Kidney (tissue), 14 donors: Measurements from ENCODE around the gene USP22. TPM values are rescaled to one million over a fixed set of nuclear protein-coding genes. Genes with fewer than 3 reads are reported as not detected.

ENCODE experiments used
- DNase-seq, 5 donors: peaks; one replicate each; pipeline ENCODE4 v3.0.0-alpha.2; 2013 to 2020
- FAIRE-seq: peaks from 2 replicates; lab custom pipeline; 2012; peaks lifted over from hg19 to GRCh38; lab: Jason Lieb, UNC
- H3K27ac ChIP-seq, 2 donors: one replicate each; pipeline ENCODE4 v1.7.0; 2013; ENCODE audit warnings: low read depth in 2 of 2, low read length in 2 of 2, inconsistent platforms in 1 of 2
- H3K27me3 ChIP-seq: one replicate; pipeline ENCODE4 v1.7.1; 2013; ENCODE audit warnings: low read length, inconsistent platforms; ENCODE audit not compliant: control insufficient read depth, insufficient read depth
- H3K36me3 ChIP-seq, 3 donors: one replicate each; pipeline versions ENCODE4 v1.7.0 to v1.7.1; 2013; ENCODE audit warnings: low read length in 3 of 3, control low read depth in 1 of 3, inconsistent platforms in 1 of 3; ENCODE audit not compliant: insufficient read depth in 3 of 3, control insufficient read depth in 2 of 3
- H3K4me1 ChIP-seq, 3 donors: one replicate each; pipeline versions ENCODE4 v1.7.0 to v1.7.1; 2013; ENCODE audit warnings: low read length in 3 of 3, inconsistent platforms in 1 of 3, low read depth in 1 of 3; ENCODE audit not compliant: control insufficient read depth in 2 of 3, insufficient read depth in 2 of 3
- H3K4me3 ChIP-seq, 3 donors: one replicate each; pipeline versions ENCODE4 v1.7.0 to v1.8.1; 2013; ENCODE audit warnings: low read length in 3 of 3, control low read depth in 1 of 3, inconsistent platforms in 1 of 3
- H3K9ac ChIP-seq, 3 donors: one replicate each; pipeline versions ENCODE4 v1.7.0 to v1.7.1; 2013; ENCODE audit warnings: low read length in 3 of 3, control low read depth in 1 of 3, inconsistent platforms in 1 of 3
- H3K9me3 ChIP-seq, 3 donors: one replicate each; pipeline versions ENCODE4 v1.7.0 to v1.7.1; 2013; ENCODE audit warnings: low read length in 3 of 3, control low read depth in 1 of 3, inconsistent platforms in 1 of 3; ENCODE audit not compliant: control insufficient read depth in 2 of 3, insufficient read depth in 1 of 3
- intact Hi-C: fragments of 100-400 bp; cut with DNase I; formaldehyde crosslinking; loops from one replicate; pipeline ENCODE4 v1.11.1; 2022
- polyA plus RNA-seq: library from polyadenylated mRNA; stranded (reverse); fragments of 350-450 nt; fragmentation: Illumina TruSeq; extraction: RNeasy Lipid Tissue Mini Kit (QIAGEN cat#74804); gene quantifications from one replicate; pipeline ENCODE4 v1.2.3, GENCODE V29; 2014; ENCODE audit warnings: low read depth, low replicate concordance; ENCODE audit not compliant: insufficient read depth
- total RNA-seq: library from RNA; stranded (reverse); fragmentation: NEBNext Ultra II Directional; extraction: Animal tissue kit (Norgen Biotek cat#: 25700); gene quantifications from one replicate; pipeline ENCODE4 v1.2.1, GENCODE V29; 2021
- TF ChIP-seq, protein P1 (sequence below): IDR thresholded peaks from 3 replicates; pipeline ENCODE4 v1.5.1; 2012; ENCODE audit warnings: mild to moderate bottlenecking, moderate library complexity, borderline replicate concordance; ENCODE audit not compliant: insufficient read depth; ENCODE audit errors: extremely low read depth
- donor health status: control.
- donor health status: control.
- donor health status: control.
- donor health status: control.
- donor health status: control.
- donor health status: DM: yes; HTN: yes; CAD: no.
- donor health status: Normal renal cell carcinoma (clear cell type).

The USP22 gene
- total and polyA plus RNA-seq, 2 donors from 2014 or later, result 47.8 to 176 TPM

DNA sequence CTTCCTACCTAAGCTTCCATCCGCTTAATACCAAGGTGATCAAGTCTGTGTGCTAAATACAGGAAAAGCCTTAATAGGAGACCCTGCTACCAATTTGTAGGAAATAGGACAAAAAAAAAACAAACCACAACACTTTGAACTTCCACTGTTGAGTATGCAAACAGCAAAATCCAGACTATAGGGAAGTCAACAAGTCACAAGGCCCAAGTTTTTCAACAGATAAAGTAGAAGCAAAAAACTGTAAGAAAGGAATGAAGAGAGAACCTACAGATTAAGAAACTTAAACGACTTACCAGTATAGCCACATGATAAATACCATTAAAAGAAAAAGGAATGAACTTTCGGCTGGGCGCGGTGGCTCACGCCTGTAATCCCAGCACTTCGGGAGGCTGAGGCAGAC, 7.4 kb downstream of the USP22 start:
- no peak overlapping the region for H3K27ac ChIP-seq
- TF ChIP-seq, protein P1, sequence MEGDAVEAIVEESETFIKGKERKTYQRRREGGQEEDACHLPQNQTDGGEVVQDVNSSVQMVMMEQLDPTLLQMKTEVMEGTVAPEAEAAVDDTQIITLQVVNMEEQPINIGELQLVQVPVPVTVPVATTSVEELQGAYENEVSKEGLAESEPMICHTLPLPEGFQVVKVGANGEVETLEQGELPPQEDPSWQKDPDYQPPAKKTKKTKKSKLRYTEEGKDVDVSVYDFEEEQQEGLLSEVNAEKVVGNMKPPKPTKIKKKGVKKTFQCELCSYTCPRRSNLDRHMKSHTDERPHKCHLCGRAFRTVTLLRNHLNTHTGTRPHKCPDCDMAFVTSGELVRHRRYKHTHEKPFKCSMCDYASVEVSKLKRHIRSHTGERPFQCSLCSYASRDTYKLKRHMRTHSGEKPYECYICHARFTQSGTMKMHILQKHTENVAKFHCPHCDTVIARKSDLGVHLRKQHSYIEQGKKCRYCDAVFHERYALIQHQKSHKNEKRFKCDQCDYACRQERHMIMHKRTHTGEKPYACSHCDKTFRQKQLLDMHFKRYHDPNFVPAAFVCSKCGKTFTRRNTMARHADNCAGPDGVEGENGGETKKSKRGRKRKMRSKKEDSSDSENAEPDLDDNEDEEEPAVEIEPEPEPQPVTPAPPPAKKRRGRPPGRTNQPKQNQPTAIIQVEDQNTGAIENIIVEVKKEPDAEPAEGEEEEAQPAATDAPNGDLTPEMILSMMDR, result no peak
- intact Hi-C loops, result no loop called here
- no peak overlapping the region for H3K9ac ChIP-seq
- DNase-seq, result no peak
- no peaks in the 10 kb centered on the region for H3K27me3 ChIP-seq
- H3K4me1 ChIP-seq, result peaks cover 4 to 36% (median 11%) of the 10 kb centered on the region in 3 donors
- H3K4me3 ChIP-seq, result no peak overlapping the region
- H3K9me3 ChIP-seq, result no peaks in the 10 kb centered on the region
- FAIRE-seq, result no peak
- H3K36me3 ChIP-seq, result peaks cover 0 to 8% (median 3%) of the 10 kb centered on the region in 3 donors

DNA sequence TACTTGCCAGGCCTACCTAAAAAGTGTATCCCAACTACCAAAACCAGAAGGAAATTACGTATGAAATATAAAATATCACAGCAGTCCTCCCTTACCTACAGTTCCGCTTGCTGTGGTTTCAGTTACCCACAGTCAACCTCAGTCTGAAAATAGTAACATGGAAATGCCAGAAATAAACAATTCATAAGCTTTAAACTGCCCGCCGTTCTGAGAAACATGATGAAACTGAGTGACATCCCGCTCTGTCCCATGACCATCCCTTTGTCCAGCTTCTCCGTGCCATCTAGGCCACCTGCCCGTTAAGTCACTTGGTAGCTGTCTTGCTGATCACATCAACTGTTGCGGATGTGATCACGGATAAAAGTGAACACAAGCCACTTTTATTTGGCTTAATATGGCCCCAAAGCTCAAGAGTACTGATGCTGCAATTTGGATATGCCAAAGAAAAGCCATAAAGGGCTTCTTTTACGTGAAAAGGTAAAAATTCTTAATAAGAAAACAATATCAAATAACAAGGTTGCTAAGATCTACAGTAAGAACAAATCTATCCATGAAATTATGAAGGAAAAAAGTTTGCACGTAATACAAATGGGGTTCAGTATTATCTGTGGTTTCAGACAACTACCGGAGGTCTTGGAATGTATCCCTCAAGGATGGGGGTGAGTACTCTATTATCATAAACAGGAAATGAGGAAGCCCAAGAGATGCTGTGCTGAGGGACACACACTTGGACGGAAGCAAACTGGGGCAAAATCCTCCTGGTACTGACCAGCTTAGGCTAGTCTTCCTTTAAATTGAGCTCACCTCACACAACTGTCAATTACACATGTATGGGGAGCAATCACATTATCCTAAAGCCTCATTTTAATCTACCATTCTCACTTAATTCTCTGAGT, 8.2 kb downstream of the USP22 start:
- Histone ChIP-seq H3K4me3 (peak overlapping the region in 2 of 3 donors; percentile 27 to 43), H3K9ac (peak overlapping the region in 2 of 3 donors; percentile 37 to 46), H3K27ac (peak overlapping the region in 1 of 2 donors; percentile 51), H3K36me3 (peaks cover 0 to 8% (median 3%) of the 10 kb centered on the region in 3 donors), H3K27me3 (no peaks in the 10 kb centered on the region), H3K9me3 (no peaks in the 10 kb centered on the region), H3K4me1 (peaks cover 4 to 31% (median 11%) of the 10 kb centered on the region in 3 donors)
- FAIRE-seq (no peak), DNase-seq (no peak)
- intact Hi-C loops, result no loop called here
- TF ChIP-seq, protein P1, result no peak

DNA sequence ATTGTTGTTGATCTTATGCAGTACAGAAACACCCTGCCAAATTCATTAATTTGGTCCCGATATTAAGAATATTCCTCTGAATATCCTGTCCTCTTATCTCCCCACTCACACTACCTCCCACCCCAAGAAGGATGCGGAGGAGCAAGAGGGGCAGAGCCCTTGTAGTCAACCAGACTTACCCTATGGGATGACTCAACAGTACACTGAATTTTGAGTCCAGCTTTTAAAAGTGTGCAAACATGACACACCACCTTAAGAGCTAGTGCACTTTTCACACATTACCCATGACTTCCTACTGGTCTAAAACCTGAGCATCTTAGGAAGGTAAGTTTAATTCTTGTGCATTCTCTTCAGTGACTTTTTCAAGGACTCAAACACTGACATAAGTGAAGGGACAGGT, 9.5 kb downstream of the USP22 start:
- Histone ChIP-seq H3K27ac (no peak overlapping the region), H3K9ac (no peak overlapping the region), H3K9me3 (no peaks in the 10 kb centered on the region), H3K36me3 (peaks cover 0 to 11% (median 3%) of the 10 kb centered on the region in 3 donors), H3K27me3 (no peaks in the 10 kb centered on the region), H3K4me3 (no peak overlapping the region), H3K4me1 (peaks cover 4 to 30% (median 11%) of the 10 kb centered on the region in 3 donors)
- intact Hi-C loops, result no loop called here
- TF ChIP-seq, protein P1, result no peak
- DNase-seq, result no peak
- no peak for FAIRE-seq
